ENCODE results near the gene PCBD2.
"Not testable (repeated sequence)": the region's sequence is repeated elsewhere in the genome, so short reads cannot be mapped to it uniquely, and the experiment has no call there.

The PCBD2 gene

GRCh38 chr5:134910752-134911151 is 5.8 kb downstream of the PCBD2 start:
- DNase-seq, result not testable (repeated sequence)

- DNase-seq, result peak; percentile 4
Observed at GRCh38 chr5:134911285-134912206, 6.6 kb downstream of the PCBD2 start.

- no peak for DNase-seq
Observed at GRCh38 chr5:134913254-134913653, 8.3 kb downstream of the PCBD2 start.

GRCh38 chr5:134913795-134914194 is 8.9 kb downstream of the PCBD2 start:
- DNase-seq, result no peak

GRCh38 chr5:134917070-134917815 is 12.3 kb downstream of the PCBD2 start:
- DNase-seq, result no peak

- DNase-seq, result no peak
Observed at GRCh38 chr5:134918861-134919260, 13.9 kb downstream of the PCBD2 start.

GRCh38 chr5:134920848-134921575 is 16.1 kb downstream of the PCBD2 start:
- DNase-seq, result no peak

- DNase-seq, result no peak
Observed at GRCh38 chr5:134932508-134932907, 27.6 kb downstream of the PCBD2 start.

- no peak for DNase-seq
Observed at GRCh38 chr5:134934202-134934601, 29.3 kb downstream of the PCBD2 start.

GRCh38 chr5:134935711-134936602 is 31.0 kb downstream of the PCBD2 start:
- DNase-seq, result no peak

- no peak for DNase-seq
Observed at GRCh38 chr5:134937526-134937925, 32.6 kb downstream of the PCBD2 start.

GRCh38 chr5:134938030-134938429 is 33.1 kb downstream of the PCBD2 start:
- DNase-seq, result no peak

GRCh38 chr5:134939500-134939899 is 34.6 kb downstream of the PCBD2 start:
- no peak for DNase-seq

- DNase-seq, result no peak
Observed at GRCh38 chr5:134943547-134943946, 38.6 kb downstream of the PCBD2 start.

- DNase-seq, result no peak
Observed at GRCh38 chr5:134944630-134945029, 39.7 kb downstream of the PCBD2 start.

GRCh38 chr5:134945041-134945440 is 40.1 kb downstream of the PCBD2 start:
- no peak for DNase-seq

- DNase-seq, result no peak
Observed at GRCh38 chr5:134948911-134949310, 44.0 kb downstream of the PCBD2 start.

- DNase-seq, result no peak
Observed at GRCh38 chr5:134949316-134949715, 44.4 kb downstream of the PCBD2 start.

- DNase-seq, result no peak
Observed at GRCh38 chr5:134957920-134958608, 53.1 kb downstream of the PCBD2 start.

GRCh38 chr5:134958755-134959154 is 53.8 kb downstream of the PCBD2 start:
- DNase-seq, result no peak

- DNase-seq, result no peak
Observed at GRCh38 chr5:134963098-134963497, 58.2 kb downstream of the PCBD2 start.
